ENCODE data around the gene TMEM219.
"Not testable (repeated sequence)": the region's sequence is repeated elsewhere in the genome, so short reads cannot be mapped to it uniquely, and the experiment has no call there.

TMEM219 gene

GRCh38 chr16:30016555-30017276, 54.8 kb downstream of the TMEM219 start:
- no peak for FAIRE-seq

- no peak for FAIRE-seq
Measured at GRCh38 chr16:30017277-30017656, 55.4 kb downstream of the TMEM219 start.

- not testable (repeated sequence) for FAIRE-seq
Measured at GRCh38 chr16:30017937-30018336, 56.1 kb downstream of the TMEM219 start.

DNA sequence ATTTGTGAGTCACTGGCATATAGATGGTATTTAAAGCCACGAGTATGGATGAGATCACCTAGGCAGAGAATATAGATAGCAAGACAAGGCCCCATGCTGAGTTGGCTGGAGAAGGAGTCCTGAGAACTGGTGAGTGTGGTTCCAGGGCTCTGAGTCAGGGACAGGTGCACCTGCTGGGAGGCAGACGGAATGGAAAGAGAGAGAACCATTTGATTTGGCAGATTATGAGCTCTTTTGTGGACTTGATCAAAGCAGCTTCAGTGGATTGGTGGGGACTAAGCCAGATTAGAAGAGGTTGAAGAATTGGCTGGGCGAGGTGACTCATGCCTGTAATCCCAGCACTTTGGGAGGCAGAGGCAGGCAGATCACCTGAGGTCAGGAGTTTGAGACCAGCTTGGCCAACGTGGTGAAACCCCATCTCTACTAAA, 56.9 kb downstream of the TMEM219 start:
- FAIRE-seq = no peak

All from endometrium (tissue), 2 donors.